AG09309 (cell line): ENCODE data around the gene RAB3D.

Experiments used
- DNase-seq: peaks from one replicate; pipeline ENCODE4 v3.0.0-alpha.2; 2010; ENCODE audit warnings: low read depth
- H3K4me3 ChIP-seq: 2 replicates; pipeline ENCODE4 v1.5.1; 2011; ENCODE audit warnings: mild to moderate bottlenecking, low read depth, low read length, moderate library complexity; ENCODE audit not compliant: control insufficient read depth
- TF ChIP-seq, protein P1 (sequence below): IDR thresholded peaks from 2 replicates; pipeline ENCODE4 v1.5.1; 2011; ENCODE audit warnings: mild to moderate bottlenecking, low read depth, low read length, inconsistent platforms; ENCODE audit not compliant: insufficient read depth, control insufficient read depth; ENCODE audit errors: missing control alignments

The RAB3D gene

GRCh38 chr19:11375143-11375948, 35.9 kb upstream of the RAB3D start:
- TF ChIP-seq, protein P1, sequence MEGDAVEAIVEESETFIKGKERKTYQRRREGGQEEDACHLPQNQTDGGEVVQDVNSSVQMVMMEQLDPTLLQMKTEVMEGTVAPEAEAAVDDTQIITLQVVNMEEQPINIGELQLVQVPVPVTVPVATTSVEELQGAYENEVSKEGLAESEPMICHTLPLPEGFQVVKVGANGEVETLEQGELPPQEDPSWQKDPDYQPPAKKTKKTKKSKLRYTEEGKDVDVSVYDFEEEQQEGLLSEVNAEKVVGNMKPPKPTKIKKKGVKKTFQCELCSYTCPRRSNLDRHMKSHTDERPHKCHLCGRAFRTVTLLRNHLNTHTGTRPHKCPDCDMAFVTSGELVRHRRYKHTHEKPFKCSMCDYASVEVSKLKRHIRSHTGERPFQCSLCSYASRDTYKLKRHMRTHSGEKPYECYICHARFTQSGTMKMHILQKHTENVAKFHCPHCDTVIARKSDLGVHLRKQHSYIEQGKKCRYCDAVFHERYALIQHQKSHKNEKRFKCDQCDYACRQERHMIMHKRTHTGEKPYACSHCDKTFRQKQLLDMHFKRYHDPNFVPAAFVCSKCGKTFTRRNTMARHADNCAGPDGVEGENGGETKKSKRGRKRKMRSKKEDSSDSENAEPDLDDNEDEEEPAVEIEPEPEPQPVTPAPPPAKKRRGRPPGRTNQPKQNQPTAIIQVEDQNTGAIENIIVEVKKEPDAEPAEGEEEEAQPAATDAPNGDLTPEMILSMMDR: no peak
- DNase-seq: no peak
- peak overlapping the region; percentile 38 for H3K4me3 ChIP-seq

- peak; percentile 99 for DNase-seq
- TF ChIP-seq, protein P1: no peak
- H3K4me3 ChIP-seq: peak within 1 kb of the TSS; percentile 61
Observed at GRCh38 chr19:11374433-11375142, 35.1 kb upstream of the RAB3D start, which contains the start of gene SWSAP1. Gene SWSAP1 (plus strand): TSS chr19:11374666. CDS start chr19:11374681, 15 bp downstream.

GRCh38 chr19:11373885-11374432, 34.5 kb upstream of the RAB3D start:
- TF ChIP-seq, protein P1: no peak
- DNase-seq: no peak
- H3K4me3 ChIP-seq: peak overlapping the region; percentile 61

DNA sequence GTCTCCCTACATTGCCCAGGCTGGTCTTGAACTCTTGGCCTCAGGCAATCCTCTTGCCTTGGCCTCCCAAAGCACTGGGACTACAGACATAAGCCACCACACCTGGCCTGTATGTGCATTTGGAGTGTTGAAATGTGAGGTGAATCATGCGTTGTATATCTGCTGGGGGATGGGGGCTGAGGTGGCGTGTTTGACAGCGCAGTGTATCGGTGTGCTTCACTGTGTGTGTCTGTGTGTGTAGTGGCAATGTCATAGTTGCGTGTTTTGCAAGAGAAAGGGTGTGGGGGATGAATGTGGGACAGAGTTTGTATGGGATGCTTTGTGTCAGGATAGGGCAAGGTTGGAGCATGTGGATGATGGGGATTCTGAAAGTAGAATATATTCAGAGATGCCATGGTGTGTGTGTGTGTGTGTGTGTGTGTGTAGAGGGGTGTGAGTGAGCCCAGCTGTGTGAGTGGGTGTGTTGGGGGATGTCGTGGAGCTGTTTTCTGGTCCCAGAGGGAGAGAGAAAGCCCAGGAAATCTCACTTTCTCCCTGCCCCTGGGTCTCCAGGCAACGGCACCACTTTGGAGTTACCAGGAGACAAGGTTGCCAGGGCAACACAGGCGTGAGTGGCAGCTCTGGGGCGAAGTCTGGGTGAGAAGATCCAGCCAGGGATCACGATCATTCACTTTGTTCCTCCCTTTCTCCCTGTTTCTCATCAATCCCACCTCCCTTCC, 33.9 kb upstream of the RAB3D start:
- H3K4me3 ChIP-seq: no peak overlapping the region
- TF ChIP-seq, protein P1: no peak
- no peak for DNase-seq

DNA sequence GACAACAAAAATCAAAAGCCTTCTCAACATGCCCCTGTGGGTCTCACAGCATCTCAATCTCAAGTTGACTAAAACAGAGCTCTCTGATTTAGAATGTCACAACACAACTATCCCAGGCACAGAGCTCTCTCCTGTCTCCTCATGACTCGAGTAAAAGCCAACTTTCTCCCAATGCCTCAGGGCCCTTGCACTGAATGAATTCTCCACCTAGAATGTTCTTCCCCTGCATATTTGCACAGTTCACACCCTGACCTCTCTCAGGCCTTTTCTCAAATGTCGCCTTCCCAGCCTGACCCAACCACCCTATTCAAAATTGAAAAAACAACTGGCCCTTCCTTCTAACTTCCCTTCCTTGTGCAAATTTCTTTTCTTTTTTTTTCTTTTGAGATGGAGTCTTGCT, 31.3 kb upstream of the RAB3D start:
- TF ChIP-seq, protein P1: no peak
- DNase-seq: no peak
- no peak overlapping the region for H3K4me3 ChIP-seq

DNA sequence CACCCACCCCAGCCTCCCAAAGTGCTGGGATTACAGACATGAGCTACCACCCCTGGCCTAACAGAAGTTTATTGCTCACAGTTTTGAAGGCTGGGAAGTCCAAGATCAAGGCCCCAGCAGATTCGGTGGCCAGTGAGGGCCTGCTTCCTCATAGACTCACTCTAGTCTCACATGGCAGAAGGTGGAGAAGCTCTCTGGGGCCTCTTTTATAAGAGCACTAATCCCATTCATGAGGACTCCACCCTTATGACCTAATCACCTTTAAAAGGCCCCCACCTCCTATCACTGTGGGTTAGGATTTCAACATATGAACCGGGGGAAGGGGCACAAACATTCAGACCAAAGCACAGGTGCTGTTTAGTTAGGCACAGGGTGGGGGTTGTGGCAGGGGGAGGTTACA, 28.1 kb upstream of the RAB3D start:
- DNase-seq: no peak
- H3K4me3 ChIP-seq: no peak overlapping the region
- TF ChIP-seq, protein P1: no peak
